NOMO-1 treated with DMSO at 0.1 percent for 48 hours (cell line): ENCODE measurements around the gene BTNL3.

Experiments used
- DNase-seq: peaks from one replicate; lab custom pipeline; 2025; ENCODE audit not compliant: unreplicated experiment; lab: John Stamatoyannopoulos, UW

BTNL3 gene

DNA sequence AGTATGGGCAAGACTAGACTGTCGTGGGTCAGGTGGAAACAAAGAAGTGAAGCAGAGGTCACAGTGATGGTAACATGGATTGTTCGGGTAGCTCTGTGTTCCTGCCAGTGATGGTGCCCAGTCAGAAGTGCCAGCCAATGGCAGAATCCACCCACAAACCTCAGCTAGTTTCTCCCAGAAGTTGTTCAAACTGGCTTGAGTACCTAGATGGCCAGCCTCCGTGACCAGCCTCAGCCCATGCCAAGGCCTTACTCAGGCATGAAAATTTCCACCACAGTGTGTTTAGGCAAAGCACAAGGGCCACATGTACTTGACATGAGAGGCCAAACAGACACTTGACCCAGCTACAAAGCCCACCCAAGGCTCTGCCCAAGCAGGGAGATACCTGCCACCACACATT lies 32.0 kb downstream of the BTNL3 start:
- no peak for DNase-seq

DNA sequence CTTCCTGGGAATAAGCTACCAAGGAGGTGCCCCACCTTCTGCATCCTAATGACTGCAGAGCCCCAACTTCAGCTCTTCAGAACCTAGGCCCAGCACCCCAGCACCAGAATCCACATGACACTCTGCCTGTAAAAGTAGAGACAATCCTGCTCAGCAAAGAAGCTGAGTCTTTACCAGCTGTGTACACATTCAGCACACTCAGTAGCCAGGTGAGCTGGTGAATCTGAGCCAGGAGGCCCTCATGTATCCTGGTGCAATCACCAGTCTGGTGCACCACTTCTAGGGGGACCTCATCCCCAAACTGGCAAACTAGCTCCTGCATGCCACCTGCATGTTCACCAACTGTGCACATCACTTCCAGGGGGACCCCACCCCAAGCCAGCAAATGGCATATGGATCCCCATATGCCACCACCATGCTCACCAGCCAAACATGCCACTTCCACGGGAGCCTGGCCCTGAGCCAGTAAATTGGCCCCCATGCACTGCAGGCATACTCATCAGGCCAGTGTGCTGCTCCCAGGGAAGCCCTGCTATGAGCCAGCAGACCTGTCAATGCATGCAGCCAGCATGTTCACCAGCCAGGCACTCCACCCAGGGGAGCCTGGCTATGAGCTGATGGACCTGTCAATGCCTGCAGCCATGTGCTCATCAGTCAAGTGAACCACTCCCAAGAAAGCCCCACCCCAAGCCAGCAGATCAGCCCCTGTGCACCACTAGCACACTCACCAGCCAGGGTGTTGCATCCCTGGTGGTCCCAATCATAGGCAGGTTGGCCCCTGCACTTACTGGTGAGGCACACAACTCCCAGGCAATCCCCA lies 35.8 kb downstream of the BTNL3 start:
- no peak for DNase-seq

DNA sequence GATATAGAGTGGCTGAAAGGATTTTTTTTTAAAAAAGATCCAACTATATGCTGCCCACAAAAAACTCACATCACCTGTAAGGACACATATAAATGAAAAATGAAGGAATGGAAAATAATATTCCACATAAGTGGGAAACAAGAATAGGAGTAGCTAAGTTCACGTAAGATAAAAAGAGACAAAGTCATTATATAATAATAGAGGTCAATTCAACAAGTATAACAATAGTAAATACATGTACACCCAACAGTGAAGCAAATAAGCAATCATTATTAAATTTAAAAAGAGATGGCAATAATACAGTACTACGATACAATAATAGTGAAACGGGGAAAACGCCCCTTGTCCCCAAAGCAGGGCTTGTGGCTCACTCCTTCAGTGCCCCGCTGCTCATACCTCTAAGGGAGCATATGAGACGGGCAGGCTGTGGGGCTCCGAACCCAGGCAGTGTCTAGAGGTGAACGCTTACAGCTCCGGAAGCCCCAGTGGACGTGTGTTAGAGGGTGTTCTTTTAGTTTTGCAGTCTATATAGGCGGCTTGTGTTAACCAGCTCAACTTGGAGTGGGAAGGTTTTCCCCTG lies 38.9 kb downstream of the BTNL3 start:
- DNase-seq = no peak

DNA sequence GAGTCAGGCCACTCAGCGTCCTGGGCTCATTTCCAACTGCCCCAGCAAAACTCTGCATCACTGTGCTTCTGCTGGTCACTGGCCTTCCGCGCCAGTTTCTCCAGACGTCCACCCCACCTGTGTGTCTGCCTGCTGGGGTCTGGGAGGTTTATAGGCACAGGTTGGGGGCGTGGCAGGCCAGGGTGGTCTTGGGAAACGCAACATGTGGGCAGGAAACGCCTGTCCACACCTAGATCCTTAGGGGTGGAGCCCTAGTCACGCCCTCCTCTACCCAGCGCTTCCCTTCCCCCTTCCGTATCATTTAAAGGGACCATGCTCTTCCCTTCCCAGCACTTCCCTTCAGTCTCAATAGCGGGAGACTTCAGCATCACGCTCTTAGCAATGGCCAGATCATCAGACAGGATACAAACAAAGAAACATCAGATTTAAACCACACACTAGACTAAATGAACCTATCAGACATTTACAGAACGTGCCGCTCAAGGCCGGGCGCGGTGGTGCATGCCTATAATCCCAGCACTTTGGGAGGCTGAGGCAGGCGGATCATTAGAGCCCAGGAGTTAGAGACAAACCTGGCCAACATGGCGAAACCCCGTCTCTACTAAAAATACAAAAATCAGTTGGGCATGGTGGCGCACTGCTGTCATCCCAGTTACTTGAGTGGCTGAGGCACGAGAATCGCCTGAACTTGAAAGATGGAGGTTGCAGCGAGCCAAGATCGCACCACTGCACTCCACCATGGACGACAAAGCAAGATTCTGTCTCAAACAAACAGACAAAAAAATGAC lies 39.6 kb downstream of the BTNL3 start:
- DNase-seq = no peak

DNA sequence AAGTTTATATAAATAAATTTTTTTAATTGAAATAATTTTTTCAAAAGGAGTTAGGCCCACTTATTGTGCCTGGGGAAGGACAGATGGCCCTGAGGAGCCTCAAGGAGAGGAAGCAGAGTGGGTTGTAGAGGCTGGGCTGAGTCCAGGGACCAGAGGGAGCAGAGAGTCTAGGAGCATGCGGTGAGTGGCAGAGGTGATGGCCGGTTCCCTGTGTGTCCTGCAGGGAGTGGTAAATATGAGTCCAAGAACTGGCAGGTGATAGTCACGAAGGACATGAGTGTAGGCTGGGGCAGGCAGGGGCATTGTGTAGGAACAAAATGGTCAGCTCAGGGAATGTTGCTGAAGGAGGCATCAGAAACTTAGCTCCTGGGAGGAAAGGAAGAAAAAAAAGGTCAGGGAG lies 43.1 kb downstream of the BTNL3 start:
- DNase-seq = no peak

DNA sequence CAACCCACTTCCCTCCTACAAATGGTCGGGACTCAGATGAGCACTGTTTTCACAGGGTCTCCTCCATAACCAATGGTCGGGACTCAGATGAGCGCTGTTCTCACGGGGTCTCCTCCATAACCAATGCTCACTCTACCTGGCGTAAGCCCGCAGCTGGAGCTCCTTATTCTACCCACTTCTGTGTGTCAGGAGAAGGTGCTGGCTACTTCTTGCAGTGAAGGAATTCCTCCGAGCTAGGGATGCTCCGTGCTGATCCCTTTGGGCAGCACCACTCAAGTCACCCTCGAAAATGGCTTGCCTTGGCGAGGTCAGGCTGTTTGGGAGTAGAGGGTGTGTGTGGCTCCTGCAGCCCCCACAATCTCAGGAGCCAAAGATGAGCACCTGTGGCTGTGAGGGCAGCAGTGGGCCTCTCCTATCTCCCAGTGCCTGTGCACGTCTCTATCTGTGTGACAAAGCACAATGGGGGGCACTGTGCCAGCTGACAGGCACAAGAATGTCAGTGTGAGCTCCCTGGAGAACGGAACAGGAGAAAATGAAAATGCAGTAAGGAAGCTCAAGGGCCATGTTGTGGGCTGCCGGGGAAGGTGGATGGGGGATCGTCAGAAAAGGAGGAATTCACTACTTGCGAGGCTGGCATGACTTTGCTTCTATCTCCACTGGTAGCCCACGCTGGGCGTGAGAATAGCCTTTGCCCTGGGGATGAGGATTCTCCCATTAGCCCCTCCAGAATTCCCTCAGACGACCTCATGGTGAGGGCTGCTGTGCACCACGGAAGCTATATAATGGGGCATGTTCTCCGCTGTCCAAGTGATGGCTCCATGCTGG lies 47.6 kb downstream of the BTNL3 start:
- DNase-seq = no peak

DNA sequence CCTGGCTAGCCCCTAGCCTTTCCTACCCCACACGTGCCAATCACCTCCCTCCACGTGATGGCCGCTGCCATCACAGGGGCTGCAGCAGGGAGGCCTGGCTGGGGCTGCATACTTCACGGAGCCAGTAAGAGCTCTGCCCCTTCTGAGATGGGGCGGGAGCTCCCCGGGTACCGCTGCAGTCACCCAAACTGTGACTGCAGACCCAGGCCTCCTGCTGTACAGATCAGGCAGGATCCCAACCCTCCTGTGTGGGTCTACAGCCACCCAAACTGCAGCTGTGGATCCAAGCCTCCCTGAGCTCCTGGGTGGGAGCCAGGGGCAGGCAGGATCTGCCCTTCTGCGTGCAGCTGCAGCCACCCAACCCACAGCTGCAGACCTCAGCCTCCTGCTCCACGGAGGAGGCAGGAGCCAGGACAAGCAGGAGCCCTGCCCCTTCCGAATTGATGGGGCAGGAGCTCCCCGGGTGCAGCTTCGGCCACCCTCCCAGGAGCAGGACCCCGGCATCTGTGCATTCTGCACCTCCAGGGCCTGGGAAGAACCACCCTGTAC lies 48.2 kb downstream of the BTNL3 start:
- no peak for DNase-seq

DNA sequence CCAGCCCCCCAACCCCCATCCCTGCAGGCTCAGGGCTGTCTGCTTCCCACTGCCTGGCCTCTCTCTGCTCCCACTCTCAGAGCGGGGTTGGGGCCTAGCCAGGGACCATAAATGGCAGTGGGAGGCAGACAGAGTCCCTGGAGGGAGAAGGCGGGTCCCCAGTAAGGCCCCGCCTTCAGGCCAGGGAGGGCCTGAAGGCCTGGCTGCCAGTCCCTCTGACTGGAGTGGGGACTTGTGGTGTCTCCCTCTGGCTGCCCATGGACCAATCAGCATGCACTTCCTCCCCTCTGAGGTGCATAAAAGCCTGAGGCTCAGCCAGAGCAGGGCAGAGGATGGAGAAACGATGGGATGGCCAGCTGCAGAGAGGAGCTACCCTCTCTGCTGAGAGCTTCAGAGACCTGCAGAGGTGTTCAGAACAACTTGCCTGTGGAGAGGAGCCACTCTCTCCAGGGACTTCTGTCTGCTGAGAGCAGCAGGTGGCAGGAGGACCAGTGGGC lies 48.8 kb downstream of the BTNL3 start:
- DNase-seq = no peak

DNA sequence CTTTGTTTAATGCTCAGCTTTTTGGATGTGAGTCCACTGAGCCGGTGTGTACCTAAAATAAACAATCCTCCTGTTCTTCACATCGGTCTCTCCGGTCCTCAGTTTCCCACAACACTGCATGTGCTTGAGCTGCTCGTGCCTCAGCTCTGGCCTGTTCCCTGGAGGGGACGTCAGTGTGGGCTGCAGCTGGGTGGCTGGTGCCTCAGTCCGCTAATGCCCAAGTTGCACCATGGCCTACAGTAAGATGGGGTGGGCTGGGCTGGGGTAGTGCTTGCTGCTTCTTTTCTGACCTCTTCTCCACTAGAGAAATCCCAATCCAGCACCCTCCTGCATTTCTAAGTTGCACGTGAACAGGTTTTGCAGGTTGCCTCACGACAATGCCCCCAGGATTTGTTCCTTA lies 50.8 kb downstream of the BTNL3 start:
- DNase-seq = no peak

DNA sequence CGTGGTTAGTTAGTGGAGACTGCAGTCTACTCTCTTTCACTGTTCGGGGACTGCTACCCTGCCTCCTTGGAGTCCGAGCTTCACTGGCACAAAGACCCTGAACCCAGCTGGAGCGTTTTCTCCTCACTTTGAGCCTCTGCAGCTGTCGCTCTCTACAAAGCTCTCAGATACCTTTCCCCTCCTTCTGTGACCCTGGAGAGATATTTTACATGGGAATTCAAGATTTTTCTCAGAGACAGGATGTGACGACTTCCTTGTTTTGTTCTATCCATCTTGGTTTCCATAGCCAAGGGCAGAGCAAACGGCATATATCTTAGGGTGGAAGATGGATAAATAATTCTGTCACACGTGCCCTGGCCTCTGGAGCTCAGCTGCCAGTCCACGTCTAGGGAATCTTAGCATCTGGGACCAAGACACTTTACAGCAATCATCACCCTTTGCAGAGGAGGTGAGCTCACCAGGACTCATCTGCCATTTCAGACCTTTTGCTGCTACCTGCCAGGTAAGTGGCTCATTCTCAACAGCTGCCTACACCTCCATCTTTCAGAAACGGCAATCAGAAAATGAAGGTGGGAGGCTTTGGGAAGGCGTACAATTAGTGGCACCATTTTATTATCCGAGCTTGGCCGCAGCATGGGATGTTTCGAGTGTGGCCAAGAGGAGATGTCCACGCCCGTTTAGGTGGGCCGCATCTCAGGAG lies 51.4 kb downstream of the BTNL3 start, which contains the start of gene BTNL9:
TSS of gene BTNL9 (plus strand) at position 336 of the 700 bp plus-strand sequence. CDS start 5,224 bp downstream, outside the sequence.
- no peak for DNase-seq

DNA sequence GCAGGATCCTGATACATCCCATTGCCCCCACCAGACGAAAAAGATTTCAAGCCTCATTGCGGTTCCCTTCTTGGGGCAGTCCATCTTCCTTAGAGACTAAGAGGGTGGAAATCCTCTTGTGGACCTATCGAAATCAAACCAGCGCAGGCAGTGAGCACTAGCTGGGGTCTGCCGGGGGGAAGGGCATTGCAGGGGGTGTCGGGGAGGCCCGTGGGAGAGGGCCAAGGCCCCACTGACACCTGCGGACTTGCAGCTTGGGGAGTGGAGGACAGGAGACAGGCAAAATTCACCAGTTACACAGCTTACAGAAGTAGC lies 51.9 kb downstream of the BTNL3 start:
- DNase-seq = no peak

DNA sequence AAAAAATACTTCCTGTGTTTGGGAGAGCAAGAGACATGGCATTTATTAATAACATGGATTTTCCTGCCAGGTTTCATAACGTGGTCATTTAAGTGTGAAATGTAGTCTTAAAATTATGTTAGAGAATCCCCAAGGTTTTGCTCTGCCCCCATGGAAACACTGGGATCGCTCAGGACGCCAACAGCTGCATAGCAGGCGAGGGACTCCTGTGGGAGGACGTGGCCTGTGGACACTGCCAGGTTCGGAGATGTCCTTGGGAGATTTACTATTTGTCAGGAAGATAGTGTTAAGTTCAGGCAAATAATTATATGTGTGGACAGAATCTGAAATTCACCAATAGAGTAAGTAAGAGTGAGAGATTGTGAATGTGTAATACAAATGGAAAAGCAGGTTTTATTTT lies 52.4 kb downstream of the BTNL3 start:
- no peak for DNase-seq

DNA sequence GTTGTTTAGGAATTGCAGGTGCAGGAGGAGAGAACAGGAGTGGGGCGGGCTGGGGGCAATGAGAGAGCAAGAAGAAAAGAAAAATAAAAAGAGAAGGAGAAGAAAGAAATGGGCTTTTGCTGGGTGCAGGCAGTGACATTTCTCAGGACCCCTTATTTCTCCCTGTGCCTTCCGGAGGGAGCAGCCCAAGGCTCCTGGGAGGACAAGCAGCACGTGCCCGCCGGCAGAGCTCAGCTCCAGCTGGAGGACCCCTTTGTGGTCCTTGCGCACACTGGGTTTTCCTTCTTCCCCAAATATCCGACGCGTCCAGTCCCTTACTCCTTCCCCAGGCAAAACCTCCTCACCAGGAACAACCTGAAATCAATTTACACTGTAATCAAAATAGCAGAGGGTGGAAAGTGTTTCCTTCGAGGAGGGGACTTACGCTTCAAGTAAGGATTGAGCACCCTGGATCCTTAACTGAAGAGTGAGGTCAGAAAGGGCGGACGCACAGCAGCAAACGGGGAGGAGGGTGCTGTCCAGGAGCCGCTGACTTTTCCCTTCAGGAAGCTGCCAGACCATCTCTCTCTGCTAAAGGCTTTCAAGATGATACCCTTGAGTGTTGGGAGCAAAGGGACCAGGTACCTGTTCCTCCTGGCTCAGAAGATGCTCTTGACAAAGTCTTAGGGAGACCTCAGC lies 53.5 kb downstream of the BTNL3 start:
- no peak for DNase-seq

DNA sequence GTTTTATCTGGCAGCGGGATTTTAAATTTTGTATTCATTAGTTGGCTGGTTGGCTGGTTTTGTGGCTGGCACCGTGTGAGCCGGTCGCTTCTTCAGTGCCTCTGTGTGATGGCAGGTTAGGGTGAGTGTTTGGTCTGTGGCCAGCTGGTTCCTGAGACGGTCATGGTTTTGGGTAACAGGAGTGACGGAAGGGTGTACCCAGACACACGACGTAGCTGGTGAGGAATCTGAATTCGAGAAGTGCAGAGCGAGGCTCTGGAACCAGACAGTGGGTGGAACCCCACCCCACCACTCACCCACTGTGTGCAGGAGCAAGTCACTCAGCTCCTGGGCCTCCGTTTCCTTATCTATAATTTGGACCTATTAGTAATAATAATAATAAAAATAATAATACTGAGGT lies 54.1 kb downstream of the BTNL3 start:
- DNase-seq = no peak

DNA sequence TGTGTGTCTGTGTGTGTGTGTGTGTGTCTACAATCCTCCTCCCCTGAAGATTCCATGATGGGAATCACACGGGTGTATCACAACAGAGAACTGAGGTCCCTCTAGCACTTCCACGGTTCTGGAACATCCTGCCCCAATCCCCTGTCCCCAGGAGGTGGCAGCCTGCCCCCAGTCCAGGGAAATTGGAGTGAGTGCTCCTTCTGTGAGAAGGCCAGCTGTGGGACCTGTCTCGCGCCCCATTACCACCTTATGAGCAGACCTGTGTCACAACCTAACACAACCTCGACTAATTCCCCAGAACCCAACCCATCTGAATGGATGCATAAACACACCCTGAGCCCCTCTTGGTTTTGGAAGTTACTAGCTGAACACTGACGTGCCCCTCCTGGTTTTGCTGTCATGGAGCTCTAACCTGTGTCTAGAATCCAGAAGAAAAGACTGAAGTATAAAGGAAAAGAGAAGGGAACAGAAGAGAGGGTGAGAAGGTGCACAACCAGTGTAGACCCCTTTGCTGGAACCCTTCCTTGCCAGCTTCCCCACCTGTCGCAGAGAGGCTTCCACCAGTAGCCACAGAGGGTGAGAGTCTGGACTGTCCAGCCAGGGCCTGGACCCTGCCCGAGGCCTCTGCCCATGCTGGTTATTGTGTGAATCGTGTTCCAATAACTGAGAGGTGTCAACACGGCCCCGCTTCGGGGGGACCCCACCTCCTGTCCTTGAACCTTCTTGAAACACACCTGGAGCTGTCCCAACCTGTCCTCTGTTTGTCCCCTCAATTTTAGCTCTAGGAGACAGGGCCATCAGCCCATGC lies 54.8 kb downstream of the BTNL3 start:
- no peak for DNase-seq

DNA sequence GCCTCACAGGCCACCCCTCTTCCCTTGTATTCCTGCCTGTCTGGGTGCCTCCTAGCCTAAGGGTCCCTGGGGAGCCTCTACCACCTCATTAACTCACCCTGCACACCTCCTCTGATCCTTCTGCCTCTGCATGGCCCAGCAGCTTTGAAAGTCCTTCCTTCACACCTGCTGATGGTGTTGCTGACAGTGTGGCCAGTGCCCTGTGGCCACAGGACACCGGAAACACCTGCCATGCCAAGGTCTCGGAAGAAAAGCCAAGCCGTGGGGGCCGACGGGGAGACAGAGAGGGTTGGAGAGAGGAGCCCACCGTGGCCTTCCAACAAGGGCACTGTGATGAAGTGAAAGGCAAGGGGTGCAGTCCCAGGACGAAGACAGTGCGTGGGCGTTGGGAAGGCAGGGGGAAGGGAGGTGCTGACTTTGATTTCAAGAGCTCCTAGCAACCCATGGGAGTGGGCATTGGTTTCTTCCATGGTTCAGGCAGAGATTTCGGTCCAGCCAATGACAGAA lies 55.5 kb downstream of the BTNL3 start:
- no peak for DNase-seq

DNA sequence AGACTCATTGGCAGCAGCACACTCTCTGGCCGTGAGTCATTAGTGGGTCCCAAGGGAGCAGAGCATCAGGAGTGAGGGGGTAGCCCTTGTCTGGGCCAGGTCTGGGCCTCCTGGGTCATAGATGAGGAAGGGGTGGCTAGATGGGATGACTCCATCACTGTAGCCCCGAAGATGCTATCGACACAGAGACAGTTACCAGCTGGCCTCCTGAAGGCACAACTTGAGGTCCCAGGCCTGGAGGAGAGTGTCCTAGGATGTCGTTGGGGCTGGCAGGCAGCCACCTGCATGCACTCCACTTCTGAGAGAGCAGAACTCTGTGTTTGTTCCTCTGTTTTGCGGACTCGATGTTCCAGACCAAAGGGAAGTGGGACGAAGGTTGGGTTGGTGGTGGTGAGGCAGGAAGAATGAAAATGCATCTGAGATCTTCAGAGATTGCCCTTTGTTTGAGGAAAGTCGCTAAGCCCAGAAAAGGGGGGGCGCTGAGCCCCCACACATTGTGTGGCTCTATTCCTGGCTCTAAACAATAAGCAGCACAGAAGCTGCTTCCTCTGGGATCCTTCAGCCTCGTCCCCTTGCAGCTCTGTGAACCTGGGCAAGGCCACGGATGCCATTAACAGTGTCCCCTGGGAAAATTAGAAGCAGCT lies 56.1 kb downstream of the BTNL3 start:
- no peak for DNase-seq

DNA sequence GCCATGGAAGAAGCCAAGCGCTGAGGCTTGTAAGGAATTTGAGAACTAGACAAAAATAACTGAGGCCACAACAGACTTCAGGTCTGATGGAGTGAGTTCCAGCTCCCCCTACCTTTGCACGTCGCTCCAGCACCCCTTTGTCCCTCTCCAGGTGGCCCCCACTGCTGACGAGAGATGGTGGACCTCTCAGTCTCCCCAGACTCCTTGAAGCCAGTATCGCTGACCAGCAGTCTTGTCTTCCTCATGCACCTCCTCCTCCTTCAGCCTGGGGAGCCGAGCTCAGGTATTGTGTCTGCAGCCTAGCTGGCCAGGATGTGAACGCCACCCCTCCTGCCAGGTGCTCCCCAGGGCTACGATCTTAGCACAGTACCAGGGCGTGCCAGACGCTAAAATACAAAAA lies 56.7 kb downstream of the BTNL3 start:
- DNase-seq = no peak
